DOHH2 (cell line): ENCODE results near the gene ANXA2.

Source experiments
- CTCF ChIP-seq: fragments of 200-600 bp; sonication (generic); IDR thresholded peaks from one replicate; pipeline ENCODE4 v1.5.1; 2014; ENCODE audit warnings: antibody characterized with exemption, mild to moderate bottlenecking, low read depth, low read length; ENCODE audit not compliant: poor library complexity, severe bottlenecking
- EZH2phosphoT487 ChIP-seq: fragments of 200-600 bp; sonication (generic); IDR thresholded peaks from 2 replicates; pipeline ENCODE4 v1.6.1; 2017; ENCODE audit warnings: borderline replicate concordance, mild to moderate bottlenecking, antibody characterized with exemption, low read length, moderate library complexity, mixed read lengths

DNA sequence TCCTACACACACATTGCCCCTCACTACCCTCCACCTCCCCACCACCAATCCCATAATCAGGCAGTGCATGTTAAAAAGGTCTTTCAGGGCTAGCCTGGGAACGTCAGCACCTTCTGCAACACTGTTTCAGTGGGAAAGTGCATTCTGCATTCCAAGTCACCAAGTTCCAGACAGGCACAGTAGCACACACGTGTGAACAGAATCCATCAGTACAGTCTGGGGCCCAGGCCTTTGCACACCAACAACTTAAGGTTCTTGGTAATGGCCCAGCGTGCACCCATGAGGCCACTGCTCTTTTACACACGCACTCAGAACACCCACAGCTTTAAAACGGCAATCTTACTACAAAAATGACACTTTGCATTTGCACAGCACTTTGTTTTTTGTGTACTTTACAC is 1.2 kb downstream of the ANXA2 start:
- TF ChIP-seq CTCF = no peak
- TF ChIP-seq EZH2phosphoT487 = no peak
